ENCODE data around the gene HLA-DQA2. TPM values are rescaled to one million over a fixed set of nuclear protein-coding genes. Genes with fewer than 3 reads are reported as not detected.

The HLA-DQA2 gene
- total RNA-seq, 2 experiments from 2014 or later, result 0.45 to 0.46 TPM

Other genes starting within 250 kb of the HLA-DQA2 start
- gene HLA-DRB5, start 211.1 kb upstream of the HLA-DQA2 start, total RNA-seq, result under 1 TPM; 0.28 to 0.52 TPM
- 1 to 10 TPM; 4.2 to 5.1 TPM for gene HLA-DRB1, start 151.5 kb upstream of the HLA-DQA2 start, total RNA-seq
- gene HLA-DQA1, start 104.0 kb upstream of the HLA-DQA2 start, total RNA-seq, result 1 to 10 TPM; 4.4 to 5.3 TPM
- 10 to 100 TPM; 13.9 to 17.5 TPM for gene HLA-DQB1, start 74.7 kb upstream of the HLA-DQA2 start, total RNA-seq
- under 1 TPM in 1 of 2 experiments, not detected in 1; 0.54 TPM for gene HLA-DQB2, start 22.1 kb downstream of the HLA-DQA2 start, total RNA-seq
- gene HLA-DOB, start 75.6 kb downstream of the HLA-DQA2 start, total RNA-seq, result 1 to 10 TPM; 1.9 to 2.1 TPM
- 100 to 1,000 TPM; 216 to 226 TPM for gene TAP2, start 97.3 kb downstream of the HLA-DQA2 start, total RNA-seq
- 100 to 1,000 TPM; 385 to 393 TPM for gene PSMB8, start 102.7 kb downstream of the HLA-DQA2 start, total RNA-seq
- 100 to 1,000 TPM; 337 to 356 TPM for gene TAP1, start 112.3 kb downstream of the HLA-DQA2 start, total RNA-seq
- gene PSMB9, start 112.8 kb downstream of the HLA-DQA2 start, total RNA-seq, result 100 to 1,000 TPM; 315 to 316 TPM
- gene HLA-DMB, start 199.6 kb downstream of the HLA-DQA2 start, total RNA-seq, result 1 to 10 TPM; 4.6 to 6.1 TPM
- gene HLA-DMA, start 211.7 kb downstream of the HLA-DQA2 start, total RNA-seq, result 10 to 100 TPM; 15.8 to 16.9 TPM
- 100 to 1,000 TPM; 298 to 335 TPM for gene BRD2, start 227.2 kb downstream of the HLA-DQA2 start, total RNA-seq